GM21786 (cell line): ENCODE data around the gene MKLN1.
"Not testable (repeated sequence)": the region's sequence is repeated elsewhere in the genome, so short reads cannot be mapped to it uniquely, and the experiment has no call there.

Experiments used
- ATAC-seq: cut with Tn5 transposase; IDR thresholded peaks from one replicate; pipeline ENCODE4 v1.9.1; 2021; ENCODE audit not compliant: unreplicated experiment

MKLN1 gene

GRCh38 chr7:131388126-131388525 lies 60.5 kb downstream of the MKLN1 start:
- no peak for ATAC-seq

DNA sequence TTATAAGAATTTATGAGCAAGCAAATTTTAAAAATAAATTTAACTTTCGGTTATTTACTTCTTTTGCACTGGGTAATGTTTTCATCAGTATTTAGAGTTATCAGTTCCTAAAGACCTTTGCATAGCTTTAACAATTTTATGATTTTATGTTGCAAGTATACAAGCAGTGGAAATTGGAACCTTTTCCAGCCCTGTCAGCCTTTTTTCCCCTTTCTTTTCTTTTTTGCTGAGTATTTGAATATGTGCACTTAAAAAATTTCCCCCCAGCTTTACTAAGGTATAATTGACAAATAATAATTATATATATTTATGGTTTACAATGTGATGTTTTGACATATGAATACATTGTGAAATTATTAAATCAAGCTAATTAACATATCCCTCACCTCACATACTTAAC lies 62.6 kb downstream of the MKLN1 start:
- no peak for ATAC-seq

- ATAC-seq: no peak
These were observed 63.5 kb downstream of the MKLN1 start for GRCh38 chr7:131391145-131391544.

DNA sequence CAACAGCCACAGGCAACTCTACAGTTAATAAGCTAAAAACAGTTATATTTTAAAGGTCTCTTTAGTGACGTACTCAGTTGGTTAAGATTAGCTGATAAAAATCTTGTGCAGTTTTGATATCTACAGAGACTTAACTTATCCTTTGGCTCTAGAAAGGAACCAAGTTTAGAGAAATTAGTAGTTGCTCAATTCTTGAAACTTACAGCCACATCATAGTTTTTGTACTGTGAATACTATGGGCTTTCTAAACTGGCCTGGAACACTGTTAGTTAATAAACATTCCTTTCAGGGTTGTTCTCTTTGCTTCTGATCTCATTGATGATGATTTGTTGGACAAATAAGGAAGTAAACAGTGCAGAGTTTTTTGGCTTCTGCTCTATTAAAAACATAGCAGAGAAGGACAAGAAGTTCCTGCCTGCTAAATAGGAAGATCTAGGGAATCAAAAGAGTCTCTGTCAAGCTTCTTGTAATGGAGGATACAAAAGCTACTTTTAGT lies 73.1 kb downstream of the MKLN1 start:
- no peak for ATAC-seq

DNA sequence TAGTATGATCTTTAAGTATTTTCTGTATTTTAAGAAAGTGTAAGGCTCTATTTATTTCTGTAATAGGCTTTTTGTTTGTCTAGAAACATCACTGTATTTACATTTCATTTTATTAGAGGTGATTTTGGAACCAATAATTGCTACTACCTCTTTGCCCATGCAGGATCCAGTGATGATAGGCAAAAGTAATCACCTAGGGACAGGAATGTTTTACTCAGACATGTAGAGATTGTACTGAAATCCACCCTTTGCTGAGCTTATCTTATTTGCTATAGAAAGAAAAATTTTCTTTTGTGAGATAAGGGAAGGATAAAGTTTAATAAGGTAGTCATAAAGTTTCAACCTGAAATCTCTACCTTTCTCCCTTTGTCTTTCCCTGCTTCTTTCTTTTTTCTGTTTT lies 73.5 kb downstream of the MKLN1 start:
- no peak for ATAC-seq

DNA sequence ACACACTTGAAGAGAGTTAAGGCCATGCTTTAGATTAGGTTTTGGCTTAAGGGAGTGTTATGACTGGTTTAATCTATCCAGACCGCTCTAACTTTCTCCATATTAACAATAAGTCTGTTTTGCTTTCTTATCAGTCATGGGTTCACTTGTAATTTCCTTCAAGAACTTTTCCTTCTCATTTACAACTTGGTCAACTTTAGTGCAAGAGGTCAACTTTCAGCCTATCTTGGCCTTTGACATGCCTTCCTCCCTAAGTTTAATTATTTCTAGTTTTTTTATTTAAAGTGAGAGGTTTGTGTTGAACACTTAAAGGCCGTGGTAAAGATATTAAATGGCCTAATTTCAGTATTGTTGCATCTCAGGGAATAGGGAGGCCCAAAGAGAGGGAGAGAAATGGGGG lies 75.6 kb downstream of the MKLN1 start:
- ATAC-seq: no peak

GRCh38 chr7:131404226-131404911 lies 76.7 kb downstream of the MKLN1 start:
- ATAC-seq: no peak

DNA sequence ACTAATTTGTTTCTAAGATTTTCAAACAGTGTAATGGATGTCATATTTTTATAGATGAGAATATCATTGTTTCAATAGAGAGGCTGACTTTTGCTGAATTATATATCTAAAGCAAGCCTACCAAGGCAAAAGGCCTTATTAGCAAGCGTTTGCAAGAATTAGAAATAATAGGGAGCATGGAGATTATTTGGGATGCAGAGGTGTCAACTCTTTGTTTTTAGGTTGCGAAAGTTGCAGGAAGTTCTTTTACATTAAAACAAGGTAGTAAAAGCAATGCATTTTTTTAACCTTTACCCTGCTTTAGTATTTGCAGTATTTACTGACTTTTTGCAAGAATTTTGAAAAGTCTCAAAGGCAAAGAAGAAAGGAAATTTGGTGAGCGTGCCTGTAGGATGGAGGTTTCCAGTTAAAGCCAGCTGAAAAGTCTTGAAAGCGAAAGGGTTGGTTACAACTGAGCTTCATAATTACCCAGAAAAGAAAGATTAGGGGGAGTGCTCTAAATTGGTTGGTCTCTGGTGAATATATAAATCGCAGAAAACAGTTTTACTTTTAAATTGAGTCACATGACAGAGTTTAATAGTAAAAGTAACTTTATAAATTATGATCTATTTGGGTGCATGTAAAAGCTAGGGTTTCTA lies 81.6 kb downstream of the MKLN1 start:
- no peak for ATAC-seq

DNA sequence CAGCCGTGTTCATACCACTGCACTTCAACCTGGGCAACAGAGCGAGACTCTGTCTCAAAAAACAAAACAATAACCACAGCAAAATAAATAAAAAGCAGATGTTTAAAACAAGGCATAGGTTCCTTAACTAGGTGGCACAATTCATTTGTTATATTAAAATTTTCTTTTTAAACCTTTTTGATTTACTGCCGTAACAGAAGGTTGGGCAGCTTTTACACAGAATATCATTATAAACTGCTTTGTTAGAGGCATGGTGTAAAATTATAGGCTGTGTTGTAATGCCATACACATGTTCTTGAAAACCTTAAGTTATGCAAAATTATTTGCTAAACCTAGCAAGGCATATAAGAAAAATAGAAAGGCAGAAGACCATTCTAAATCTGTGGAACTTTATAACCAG lies 84.4 kb downstream of the MKLN1 start:
- ATAC-seq: no peak

DNA sequence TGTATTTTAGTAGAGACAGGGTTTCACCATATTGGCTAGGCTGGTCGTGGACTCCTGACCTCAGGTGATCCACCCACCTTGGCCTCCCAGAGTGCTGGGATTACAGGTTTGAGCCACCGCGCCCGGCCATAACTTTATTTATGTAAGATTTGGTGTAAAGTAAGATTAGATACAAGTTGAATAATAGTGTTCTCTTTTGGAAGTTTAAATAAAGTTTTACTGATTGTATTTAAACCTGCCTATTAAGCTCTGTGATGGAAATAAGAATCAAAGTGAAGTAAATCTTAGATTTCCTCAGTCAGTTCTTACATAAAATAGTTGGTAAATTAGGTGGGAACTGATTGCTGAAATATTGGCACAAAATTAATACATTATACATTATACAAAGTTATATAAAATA lies 86.0 kb downstream of the MKLN1 start:
- ATAC-seq: no peak

DNA sequence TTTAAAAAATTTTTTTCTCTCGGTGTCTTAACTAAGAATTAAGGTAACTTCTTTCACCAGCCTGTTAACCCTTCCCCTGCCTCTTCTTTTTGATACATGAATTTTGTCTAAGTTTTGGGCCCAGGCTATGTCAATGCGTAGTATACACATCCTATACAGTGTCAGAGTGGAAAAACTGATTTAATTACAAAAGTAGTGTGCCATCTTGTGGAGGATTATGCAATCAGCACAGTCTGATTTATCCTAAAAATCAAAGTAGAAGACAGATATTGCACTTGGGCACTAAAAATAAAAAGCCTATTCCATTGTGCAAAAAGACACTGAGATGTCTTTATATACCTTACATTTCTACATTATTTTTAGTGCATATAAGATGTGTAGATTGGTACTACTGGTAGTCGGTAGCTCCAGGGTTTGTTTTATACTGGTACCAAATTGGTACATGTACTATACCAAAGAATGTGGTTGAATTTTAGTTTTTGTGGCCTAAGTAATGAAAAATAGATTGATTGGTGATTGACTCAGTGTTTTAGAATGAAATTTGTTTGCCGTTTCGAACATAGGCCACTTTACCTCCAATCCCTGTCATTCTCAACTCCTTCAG lies 96.6 kb downstream of the MKLN1 start:
- no peak for ATAC-seq

GRCh38 chr7:131425992-131426391 lies 98.3 kb downstream of the MKLN1 start:
- ATAC-seq: no peak

- ATAC-seq: not testable (repeated sequence)
These were observed 103.2 kb downstream of the MKLN1 start for GRCh38 chr7:131430826-131431225.

DNA sequence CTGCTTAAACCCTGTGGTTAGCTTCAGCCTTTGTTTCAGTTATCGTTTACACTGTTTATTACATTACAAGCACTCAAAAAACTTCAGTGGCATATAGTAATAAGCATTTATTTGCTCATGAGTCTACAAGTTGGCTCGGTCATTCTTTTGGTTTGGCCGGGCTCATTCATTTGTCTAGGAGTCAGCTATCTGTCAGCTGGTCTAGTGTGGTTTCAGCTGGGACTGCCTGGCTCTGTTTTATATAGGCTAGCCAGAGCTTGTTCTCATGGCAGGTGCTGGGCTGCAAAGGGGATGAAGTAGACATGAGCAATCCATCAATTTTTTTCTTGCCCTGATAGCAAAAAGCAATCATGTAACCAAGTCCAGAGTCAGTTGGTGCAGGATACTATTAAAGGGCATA lies 103.6 kb downstream of the MKLN1 start:
- no peak for ATAC-seq

DNA sequence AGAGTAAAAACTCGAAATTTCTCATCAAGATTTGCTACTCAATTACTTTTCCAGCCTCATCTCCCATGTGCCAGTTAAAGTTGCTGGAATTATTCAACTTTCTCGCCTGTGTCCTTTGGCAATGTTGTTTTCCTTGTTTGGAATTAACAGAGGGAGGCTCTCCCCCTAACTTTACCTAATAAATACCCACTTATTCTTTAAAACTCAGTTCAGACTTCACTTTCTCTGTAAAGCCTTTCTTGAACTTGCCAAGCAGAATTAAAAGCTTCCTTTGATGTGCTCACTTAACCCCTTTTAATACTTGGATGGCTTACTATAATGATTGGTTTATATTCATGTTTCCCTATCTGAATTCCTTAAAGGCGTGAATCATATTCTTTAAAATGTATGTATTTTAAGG lies 104.1 kb downstream of the MKLN1 start:
- ATAC-seq: no peak

GRCh38 chr7:131436384-131436783 lies 108.7 kb downstream of the MKLN1 start:
- no peak for ATAC-seq

- ATAC-seq: no peak
These were observed 111.3 kb downstream of the MKLN1 start for GRCh38 chr7:131438969-131439368.

DNA sequence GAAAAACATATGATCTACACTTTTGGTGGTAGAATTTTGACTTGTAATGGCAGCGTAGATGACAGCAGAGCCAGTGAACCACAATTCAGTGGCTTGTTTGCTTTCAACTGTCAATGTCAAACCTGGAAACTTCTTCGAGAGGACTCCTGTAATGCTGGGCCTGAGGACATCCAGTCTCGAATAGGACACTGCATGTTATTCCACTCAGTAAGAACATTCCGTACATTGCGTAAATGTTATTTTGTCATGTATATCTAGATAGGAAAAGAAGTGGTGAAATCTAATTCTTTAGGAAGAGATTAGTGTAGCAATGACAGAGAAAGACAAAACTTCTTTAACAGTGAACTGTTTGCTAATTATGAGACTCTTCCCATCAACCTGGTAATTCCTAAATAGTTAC lies 115.8 kb downstream of the MKLN1 start:
- ATAC-seq: no peak

DNA sequence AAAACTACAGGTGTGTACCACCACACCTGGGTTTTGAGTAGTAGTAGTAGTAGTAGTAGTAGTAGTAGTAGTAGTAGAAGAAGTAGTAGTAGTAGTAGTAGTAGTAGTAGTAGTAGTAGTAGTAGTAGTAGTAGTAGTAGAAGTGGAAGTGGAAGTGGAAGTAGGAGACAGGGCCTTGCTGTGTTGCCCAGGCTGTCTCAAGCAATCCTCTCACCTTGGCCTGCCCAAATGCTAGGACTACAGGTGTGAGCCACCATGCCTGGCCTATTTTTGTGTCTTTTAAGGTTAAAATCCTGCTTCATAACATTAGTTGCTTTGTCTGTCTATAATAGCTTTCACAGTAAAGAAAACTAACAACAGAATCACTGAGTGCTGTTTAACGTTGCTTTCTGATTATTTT lies 117.0 kb downstream of the MKLN1 start:
- no peak for ATAC-seq

DNA sequence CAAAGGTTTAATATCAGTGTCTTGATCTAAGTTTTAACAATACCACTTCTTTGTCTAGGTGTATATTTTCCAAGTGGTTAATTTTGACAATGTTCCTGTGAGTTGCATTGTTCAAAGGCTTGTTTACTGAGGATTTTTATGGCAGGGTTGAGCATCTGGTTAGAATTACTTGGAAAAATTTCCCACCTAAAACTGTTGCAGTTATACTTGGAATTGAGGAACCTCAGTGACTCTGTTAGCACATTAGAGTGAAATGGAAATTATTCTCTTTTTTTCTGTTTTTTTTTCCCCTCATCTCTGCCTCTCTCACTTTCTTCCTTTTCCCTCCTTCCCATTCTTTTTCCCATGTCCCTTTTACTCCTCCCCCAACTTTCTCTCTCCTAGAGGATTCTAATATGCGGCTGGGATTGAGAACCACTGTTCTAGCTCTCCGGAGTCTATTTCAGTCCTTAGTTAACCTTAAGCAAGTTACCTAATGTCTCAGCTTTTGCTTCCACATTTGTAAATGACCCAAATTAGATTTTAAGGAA lies 121.8 kb downstream of the MKLN1 start:
- ATAC-seq: no peak

- no peak for ATAC-seq
These were observed 126.8 kb downstream of the MKLN1 start for GRCh38 chr7:131454498-131454897.

DNA sequence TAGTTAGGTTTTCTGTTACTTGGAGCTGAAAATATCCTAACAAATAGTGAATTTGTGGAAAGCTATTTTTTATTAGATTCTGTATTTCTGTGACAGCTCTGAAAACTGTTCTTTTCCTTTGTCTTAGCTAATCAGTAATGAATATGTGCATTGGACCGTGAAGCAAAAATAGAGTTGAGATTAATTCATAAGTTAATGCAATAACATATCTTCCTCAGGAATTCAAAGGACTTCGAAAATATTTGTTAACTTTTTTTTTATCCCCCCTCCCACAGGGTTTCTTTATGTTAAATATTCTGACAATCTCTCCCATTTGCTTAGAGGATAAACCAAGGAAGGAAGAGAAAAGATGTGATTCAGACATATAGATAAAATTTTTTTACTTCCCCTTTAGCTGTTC lies 127.3 kb downstream of the MKLN1 start:
- ATAC-seq: no peak
